ENCODE measurements around the gene GTF3C5.

DNA sequence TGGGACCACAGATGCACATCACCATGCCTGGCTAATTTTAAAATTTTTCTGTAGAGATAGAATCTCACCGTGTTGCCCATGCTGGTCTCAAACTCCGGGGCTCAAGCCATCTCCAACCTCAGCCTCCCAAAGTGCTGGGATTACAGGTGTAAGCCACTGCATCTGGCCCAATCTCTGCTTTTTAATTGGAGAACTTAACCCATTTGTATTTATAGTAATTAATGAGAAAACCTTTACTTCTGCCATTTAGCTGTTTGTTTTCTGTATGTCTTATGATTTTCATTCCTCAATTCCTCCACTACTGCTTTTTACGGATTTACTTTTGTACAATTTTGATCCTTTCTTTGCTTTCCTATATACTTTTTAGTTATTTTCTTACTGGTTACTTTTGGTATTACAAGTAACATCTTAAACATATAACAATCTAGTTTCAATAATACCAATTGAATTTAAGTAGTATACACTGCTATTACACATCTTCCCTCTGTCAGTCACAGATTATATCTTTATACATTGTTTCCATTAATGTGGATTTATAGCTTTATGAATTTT, 64.1 kb downstream of the GTF3C5 start:
- TF ChIP-seq POLR2AphosphoS5 (IDR thresholded peaks at IDR 0.05; ENCODE audit: borderline replicate concordance, low read depth, low read length) (no peak), EZH2 (IDR thresholded peaks at IDR 0.05) (no peak), FOXP2 (optimal IDR thresholded peaks at IDR 0.05; ENCODE audit: control extremely low read depth, extremely low read length, insufficient read depth) (no peak)
